ENCODE data around the gene ANKRD16.

DNA sequence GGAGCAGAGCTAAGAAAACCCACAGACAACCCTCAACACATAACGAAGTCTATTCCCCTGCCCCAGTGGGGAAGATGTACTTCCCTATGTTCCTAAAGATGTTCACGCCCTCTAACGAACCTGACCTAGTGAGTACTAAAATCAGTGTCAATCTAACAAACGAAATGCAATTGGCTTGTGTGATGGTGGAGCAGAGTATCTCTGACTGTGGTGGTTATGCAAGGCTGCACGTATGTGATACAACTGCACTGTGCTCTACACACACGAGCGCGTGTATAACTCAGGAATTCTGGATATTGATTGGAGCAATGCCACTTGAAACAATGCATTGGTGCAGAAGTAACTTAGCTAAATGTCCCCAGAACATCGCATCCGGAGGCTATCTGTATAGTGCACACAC lies 1.3 kb downstream of the ANKRD16 start:
- TF ChIP-seq EZH2phosphoT487 (IDR thresholded peaks at IDR 0.05) = no peak
- TF ChIP-seq, protein P1, sequence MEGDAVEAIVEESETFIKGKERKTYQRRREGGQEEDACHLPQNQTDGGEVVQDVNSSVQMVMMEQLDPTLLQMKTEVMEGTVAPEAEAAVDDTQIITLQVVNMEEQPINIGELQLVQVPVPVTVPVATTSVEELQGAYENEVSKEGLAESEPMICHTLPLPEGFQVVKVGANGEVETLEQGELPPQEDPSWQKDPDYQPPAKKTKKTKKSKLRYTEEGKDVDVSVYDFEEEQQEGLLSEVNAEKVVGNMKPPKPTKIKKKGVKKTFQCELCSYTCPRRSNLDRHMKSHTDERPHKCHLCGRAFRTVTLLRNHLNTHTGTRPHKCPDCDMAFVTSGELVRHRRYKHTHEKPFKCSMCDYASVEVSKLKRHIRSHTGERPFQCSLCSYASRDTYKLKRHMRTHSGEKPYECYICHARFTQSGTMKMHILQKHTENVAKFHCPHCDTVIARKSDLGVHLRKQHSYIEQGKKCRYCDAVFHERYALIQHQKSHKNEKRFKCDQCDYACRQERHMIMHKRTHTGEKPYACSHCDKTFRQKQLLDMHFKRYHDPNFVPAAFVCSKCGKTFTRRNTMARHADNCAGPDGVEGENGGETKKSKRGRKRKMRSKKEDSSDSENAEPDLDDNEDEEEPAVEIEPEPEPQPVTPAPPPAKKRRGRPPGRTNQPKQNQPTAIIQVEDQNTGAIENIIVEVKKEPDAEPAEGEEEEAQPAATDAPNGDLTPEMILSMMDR (IDR thresholded peaks at IDR 0.05) = no peak
- no peak for TF ChIP-seq EZH2 (IDR thresholded peaks at IDR 0.05)
